GM18951 (cell line): ENCODE data around the gene STXBP4.
"Not testable (repeated sequence)": the region's sequence is repeated elsewhere in the genome, so short reads cannot be mapped to it uniquely, and the experiment has no call there.

Experiments
- POLR2A ChIP-seq: IDR thresholded peaks from 4 replicates; pipeline ENCODE4 v1.6.1; 2011; ENCODE audit warnings: mild to moderate bottlenecking; ENCODE audit not compliant: insufficient read length, insufficient read depth; ENCODE audit errors: extremely low read depth
- in situ Hi-C: fragments of 300-500 bp; cut with MboI; formaldehyde crosslinking; loops from one replicate; pipeline ENCODE4 v1.12.0; 2022; ENCODE audit warnings: low sequenced_read_pairs, mixed read lengths, inconsistent platforms; ENCODE audit not compliant: unreplicated experiment

Gene STXBP4

GRCh38 chr17:55053855-55054254 lies 85.3 kb downstream of the STXBP4 start:
- in situ Hi-C loops = no loop called here
- TF ChIP-seq POLR2A = no peak

GRCh38 chr17:55054429-55054828 lies 85.9 kb downstream of the STXBP4 start:
- in situ Hi-C loops = no loop called here
- no peak for TF ChIP-seq POLR2A

GRCh38 chr17:55056526-55056925 lies 88.0 kb downstream of the STXBP4 start:
- in situ Hi-C loops = no loop called here
- no peak for TF ChIP-seq POLR2A

- no peak for TF ChIP-seq POLR2A
- in situ Hi-C loops = no loop called here
Measured at GRCh38 chr17:55057184-55057583, 88.6 kb downstream of the STXBP4 start.

- TF ChIP-seq POLR2A = no peak
- in situ Hi-C loops = no loop called here
Measured at GRCh38 chr17:55059724-55060123, 91.2 kb downstream of the STXBP4 start.

GRCh38 chr17:55062921-55063320 lies 94.4 kb downstream of the STXBP4 start:
- no peak for TF ChIP-seq POLR2A
- in situ Hi-C loops = no loop called here

GRCh38 chr17:55063885-55064874 lies 95.6 kb downstream of the STXBP4 start:
- no peak for TF ChIP-seq POLR2A
- in situ Hi-C loops = no loop called here

- no peak for TF ChIP-seq POLR2A
- in situ Hi-C loops = no loop called here
Measured at GRCh38 chr17:55067697-55068439, 99.3 kb downstream of the STXBP4 start.

GRCh38 chr17:55068862-55069811 lies 100.6 kb downstream of the STXBP4 start:
- no peak for TF ChIP-seq POLR2A

GRCh38 chr17:55069983-55070529 lies 101.5 kb downstream of the STXBP4 start:
- no peak for TF ChIP-seq POLR2A
- in situ Hi-C loops = no loop called here

More at GRCh38 chr17:55068862-55069811, 100.6 kb downstream of the STXBP4 start:
- in situ Hi-C loops = no loop called here

GRCh38 chr17:55072898-55073297 lies 104.3 kb downstream of the STXBP4 start:
- in situ Hi-C loops = no loop called here

GRCh38 chr17:55073467-55073866 lies 104.9 kb downstream of the STXBP4 start:
- in situ Hi-C loops = not testable (repeated sequence)

More at GRCh38 chr17:55072898-55073297, 104.3 kb downstream of the STXBP4 start:
- no peak for TF ChIP-seq POLR2A
